Hematopoietic multipotent progenitor cell treated with erythropoietin and hydrocortisone succinate and interleukin-3 and kit ligand, for 6 days (in vitro differentiated cells): ENCODE data around the gene SOHLH1.

Experiments used
- DNase-seq: peaks from one replicate; pipeline ENCODE4 v3.0.0-alpha.2; 2015

The SOHLH1 gene, protein sequence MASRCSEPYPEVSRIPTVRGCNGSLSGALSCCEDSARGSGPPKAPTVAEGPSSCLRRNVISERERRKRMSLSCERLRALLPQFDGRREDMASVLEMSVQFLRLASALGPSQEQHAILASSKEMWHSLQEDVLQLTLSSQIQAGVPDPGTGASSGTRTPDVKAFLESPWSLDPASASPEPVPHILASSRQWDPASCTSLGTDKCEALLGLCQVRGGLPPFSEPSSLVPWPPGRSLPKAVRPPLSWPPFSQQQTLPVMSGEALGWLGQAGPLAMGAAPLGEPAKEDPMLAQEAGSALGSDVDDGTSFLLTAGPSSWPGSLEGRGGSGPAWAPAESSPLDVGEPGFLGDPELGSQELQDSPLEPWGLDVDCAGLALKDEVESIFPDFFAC

DNA sequence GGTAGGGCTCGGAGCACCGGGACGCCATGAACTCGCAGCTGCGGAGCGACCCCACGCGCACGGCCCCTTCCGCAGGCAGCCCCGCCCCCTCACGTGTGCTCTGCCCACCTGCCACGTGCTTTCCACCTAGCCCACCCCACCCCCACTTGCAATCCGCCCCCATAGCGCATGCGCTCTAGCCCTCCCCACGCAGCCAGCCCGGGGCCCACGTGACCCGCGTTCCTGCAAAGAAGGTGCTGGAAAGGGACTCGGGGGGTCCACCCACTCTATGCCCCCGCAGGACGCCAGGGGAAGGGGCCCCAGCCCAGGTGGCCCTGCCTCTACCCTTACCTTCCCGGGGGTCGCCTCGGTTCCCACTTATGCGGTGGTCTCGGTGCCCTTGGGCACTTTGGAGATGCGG is at the start of gene SOHLH1:
SOHLH1 (minus strand) TSS at position 42 of the 400 bp plus-strand sequence; CDS start at position 28, 14 bp downstream.
- no peak for DNase-seq

GRCh38 chr9:135748676-135749075 is 49.4 kb upstream of the SOHLH1 start:
- DNase-seq: no peak

- DNase-seq: no peak
Observed at GRCh38 chr9:135747311-135747710, 48.0 kb upstream of the SOHLH1 start.

- no peak for DNase-seq
Observed at GRCh38 chr9:135746565-135746964, 47.3 kb upstream of the SOHLH1 start.

DNA sequence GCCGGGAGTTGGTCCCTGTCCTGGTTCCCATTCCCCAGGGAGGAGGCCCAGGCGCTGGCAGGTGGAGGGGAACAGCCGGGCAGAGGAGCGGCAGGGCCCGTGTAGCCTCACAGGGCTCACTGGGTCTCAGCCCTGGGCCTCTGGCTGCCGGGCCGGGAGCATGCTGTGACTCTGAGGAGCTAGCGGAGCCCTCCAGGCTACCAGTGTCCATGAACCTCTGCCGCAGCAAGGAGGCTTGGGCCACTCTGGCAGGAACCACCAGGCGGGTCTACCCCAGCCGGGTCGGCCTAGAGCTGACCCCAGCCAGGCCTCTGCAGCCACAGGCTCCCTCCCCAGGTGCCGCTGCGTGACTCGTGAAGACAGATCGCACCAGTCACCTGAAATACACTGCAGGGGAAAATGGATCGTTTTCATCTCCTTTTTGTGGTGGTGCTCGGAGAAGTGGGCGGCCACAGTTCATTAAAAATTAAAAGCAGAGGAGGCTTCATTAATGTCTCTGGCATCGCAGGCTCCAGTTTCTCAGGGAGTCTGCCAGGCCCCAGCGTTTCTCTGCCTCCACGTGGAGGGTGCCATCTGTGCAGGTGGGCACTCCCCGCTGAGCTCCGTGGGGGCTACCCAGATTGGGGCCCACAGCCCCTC is 46.5 kb upstream of the SOHLH1 start:
- DNase-seq: no peak

DNA sequence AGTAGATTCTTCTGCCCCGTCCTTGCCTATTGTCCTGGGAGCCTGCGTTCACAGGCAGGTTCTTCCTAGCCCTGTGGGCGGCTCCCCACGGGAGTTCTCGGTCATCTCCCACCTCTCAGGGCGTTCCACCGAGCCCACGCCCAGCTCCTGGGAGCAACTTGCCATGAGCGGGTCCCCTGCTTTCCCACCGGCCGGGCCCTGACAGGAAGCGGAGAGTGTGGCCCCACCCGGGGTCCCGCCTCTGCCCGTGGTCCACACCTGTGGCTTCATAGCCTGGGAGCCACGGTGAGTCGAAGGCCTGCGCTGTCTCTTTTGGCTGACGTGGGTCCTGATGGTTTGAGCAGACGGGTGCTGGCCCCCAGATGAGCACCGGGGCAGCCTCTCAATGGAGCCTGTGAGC is 45.9 kb upstream of the SOHLH1 start:
- DNase-seq: no peak

- no peak for DNase-seq
Observed at GRCh38 chr9:135744333-135745070, 45.2 kb upstream of the SOHLH1 start.

DNA sequence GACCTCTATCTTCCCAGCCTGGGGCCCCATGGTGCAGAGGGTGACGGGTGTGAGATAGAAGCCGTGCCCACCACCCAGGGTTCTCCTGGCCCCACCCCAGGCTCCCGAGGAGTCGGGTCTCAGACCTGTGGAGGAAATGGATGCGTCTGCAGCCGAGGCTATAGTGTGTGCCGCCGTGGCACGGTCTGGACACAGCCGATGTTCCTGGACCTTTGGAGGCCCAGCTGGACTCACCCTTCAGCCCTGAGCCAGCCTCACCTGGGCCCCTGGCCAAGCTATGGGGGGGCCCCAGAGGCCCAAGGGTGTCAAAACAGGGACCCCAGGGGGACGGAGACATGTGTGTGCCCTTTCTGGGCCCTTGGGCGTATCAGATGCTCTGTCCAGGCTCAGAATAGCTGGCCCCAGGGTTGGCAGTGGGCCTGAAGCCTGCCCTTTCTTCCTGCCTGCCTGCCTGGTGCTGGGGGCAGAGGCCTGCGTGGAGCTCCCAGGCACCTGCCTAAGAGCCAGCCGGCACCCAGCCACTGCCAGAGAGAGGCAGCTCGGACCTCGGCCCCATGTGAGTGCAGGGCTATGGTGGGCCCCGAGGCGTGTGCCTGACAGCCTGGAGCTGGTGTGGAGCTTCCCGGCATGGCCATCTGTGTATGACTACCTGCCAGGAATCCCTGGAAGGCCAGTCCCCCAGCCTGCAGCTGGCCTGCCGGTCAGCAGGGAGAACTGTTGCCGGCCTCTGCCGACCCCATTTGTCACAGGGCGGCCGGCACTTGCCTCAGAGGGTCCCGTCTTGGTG is 44.5 kb upstream of the SOHLH1 start:
- no peak for DNase-seq

- no peak for DNase-seq
Observed at GRCh38 chr9:135743021-135743420, 43.7 kb upstream of the SOHLH1 start.

GRCh38 chr9:135741276-135742219 is 42.3 kb upstream of the SOHLH1 start:
- DNase-seq: no peak

GRCh38 chr9:135739271-135740220 is 40.3 kb upstream of the SOHLH1 start:
- no peak for DNase-seq

- no peak for DNase-seq
Observed at GRCh38 chr9:135737840-135738521, 38.7 kb upstream of the SOHLH1 start.

DNA sequence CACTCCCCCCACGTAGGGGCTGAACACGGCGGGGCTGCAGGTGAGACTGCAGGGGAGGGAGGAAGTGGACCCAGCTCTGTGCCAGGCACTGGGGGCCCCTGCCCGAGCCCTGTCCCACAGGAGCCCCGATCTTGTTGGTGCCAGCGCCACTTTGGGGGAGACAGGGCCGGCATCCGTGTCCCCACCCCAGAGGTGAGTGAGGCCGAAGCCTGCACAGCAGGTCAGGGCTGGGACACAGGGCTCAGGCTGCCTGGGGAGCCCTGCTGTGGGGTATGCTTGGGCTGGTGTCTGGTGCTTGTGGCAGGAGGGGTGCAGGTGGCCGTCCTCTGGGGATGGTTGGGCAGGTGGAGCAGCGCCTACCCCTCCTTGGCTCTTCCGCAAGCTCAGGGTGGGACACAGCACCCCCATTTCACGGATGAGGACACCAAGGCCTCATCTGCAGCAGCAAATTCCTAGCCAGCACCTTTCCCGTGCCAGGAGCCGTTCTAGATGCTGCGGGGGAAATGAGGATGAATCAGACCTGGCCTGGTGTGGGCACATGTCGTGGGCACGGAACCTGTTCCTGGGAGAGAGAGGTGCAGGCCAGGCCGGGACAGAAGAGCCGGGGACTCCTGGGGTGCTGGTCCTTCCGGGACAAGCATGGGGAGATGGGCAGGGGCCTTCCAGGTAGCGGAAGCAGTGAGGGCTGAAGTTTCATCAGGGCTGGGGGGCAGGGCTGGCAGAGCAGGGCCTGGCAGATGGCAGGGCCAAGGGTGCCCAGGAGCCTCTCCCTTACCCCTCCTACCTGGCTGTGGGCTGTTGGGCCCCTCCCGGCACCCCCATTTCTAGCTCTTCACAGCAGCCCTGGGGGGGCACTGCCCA is 37.9 kb upstream of the SOHLH1 start:
- DNase-seq: no peak

- DNase-seq: no peak
Observed at GRCh38 chr9:135736272-135736978, 37.1 kb upstream of the SOHLH1 start.

DNA sequence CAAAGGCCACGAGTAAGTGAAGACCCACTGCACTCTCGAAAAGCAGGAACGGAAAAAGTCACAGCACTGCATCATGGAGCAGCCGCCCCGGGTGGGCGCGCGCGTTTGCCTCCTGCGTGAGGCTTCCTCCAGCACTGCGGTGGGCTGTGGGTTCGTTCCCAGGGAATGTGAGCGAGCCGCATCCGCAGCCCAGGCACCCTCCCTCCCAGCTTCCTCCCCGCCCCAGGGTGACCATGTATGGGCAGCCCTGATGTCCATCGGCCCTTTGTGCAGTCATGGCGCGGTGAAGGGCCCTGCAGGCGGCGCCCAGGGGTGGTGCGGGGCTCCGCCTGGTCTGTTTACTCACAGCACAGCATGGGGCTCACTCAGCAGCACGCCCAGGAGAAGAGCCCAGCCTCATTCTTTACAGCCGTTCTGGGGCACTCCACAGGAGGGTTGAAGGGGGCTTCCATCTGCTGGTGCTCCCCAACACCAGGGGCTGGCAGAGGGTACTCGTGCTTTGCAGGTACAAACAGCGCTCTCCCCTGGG is 35.4 kb upstream of the SOHLH1 start:
- no peak for DNase-seq

- DNase-seq: no peak
Observed at GRCh38 chr9:135732569-135733257, 33.4 kb upstream of the SOHLH1 start.

DNA sequence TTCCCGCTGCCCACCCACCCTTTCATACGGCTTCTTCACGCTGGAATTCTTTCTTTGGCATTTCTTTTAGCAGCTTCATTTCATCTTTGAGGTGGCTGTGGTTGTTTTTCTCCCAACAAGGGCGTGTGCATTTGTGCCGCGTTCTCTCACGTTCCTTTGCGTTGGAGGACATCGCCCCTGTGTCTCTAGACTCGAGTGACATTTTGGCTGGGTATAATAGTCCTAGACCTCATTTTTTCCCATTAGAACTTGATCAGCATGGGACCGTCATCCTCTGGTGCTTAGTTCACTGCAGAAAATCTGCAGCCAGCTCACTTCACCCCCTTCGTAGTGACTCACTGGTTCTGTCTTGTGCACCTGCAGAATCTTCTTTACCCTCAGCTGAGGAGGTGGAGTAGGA is 32.2 kb upstream of the SOHLH1 start:
- no peak for DNase-seq
